Measurements from ENCODE around the gene LCE1E.

- no peak for TF ChIP-seq CTCF (IDR thresholded peaks at IDR 0.05)
- TF ChIP-seq POLR2A (IDR thresholded peaks at IDR 0.05): no peak
- TF ChIP-seq POLR2AphosphoS5 (IDR thresholded peaks at IDR 0.05): no peak
These were observed 25.4 kb upstream of the LCE1E start for GRCh38 chr1:152760551-152761190.

All from prostate gland (tissue), 2 donors.